HepG2 (cell line): ENCODE results near the gene PCSK6. TPM values are rescaled to one million over a fixed set of nuclear protein-coding genes. Genes with fewer than 3 reads are reported as not detected.

ENCODE experiments used
- ATAC-seq: fragments of 200-7000 bp; cut with Tn5 transposase; 3 replicates; pipeline ENCODE4 v1.9.1; 2020; ENCODE audit warnings: mild to moderate bottlenecking, moderate library complexity
- BruUV-seq: library from RNA; stranded (reverse); fragments of 400-500 nt; replicated peaks from 2 replicates; lab custom pipeline; 2021; lab: Mats Ljungman, UMichigan
- CTCF ChIA-PET: fragments of 300-600 bp; formaldehyde crosslinking; extraction: SDS; loops from one replicate; lab custom pipeline; 2021; ENCODE audit warnings: low total read pairs, inconsistent platforms, low intra/inter-chr PET ratio; lab: Yijun Ruan, JAX
- POLR2A ChIA-PET: fragments of 350-600 bp; sonication (Branson Sonifier 250); formaldehyde crosslinking; loops from one replicate; lab custom pipeline; 2020; ENCODE audit warnings: antibody characterized with exemption, inconsistent platforms; lab: Yijun Ruan, JAX
- DNase-seq: peaks from one replicate; pipeline ENCODE4 v3.0.0-alpha.2; 2015; ENCODE audit warnings: low spot score
- FAIRE-seq: peaks from 3 replicates; lab custom pipeline; 2011; peaks lifted over from hg19 to GRCh38; lab: Jason Lieb, UNC
- H2AFZ ChIP-seq: one replicate; pipeline ENCODE4 v1.6.1; 2011; ENCODE audit warnings: low read length, inconsistent platforms
- H3K27ac ChIP-seq: fragments of 300-600 bp; 3 replicates; pipeline ENCODE4 v1.8.0; 2011; ENCODE audit warnings: mixed run types, mild to moderate bottlenecking, mixed read lengths, low read length, inconsistent platforms; ENCODE audit not compliant: insufficient read depth; ENCODE audit errors: extremely low read length
- H3K27me3 ChIP-seq, 2 experiments: fragments of 200-600 bp in 1 of 2; 2 replicates in 1 of 2; 3 replicates in 1 of 2; pipeline versions ENCODE4 v1.6.0 to v1.8.0; 2011; ENCODE audit warnings: low read length in 2 of 2, mild to moderate bottlenecking in 2 of 2, moderate library complexity in 2 of 2, inconsistent platforms in 1 of 2; ENCODE audit not compliant: insufficient read depth in 2 of 2, control insufficient read depth in 1 of 2
- H3K36me3 ChIP-seq, 2 experiments: fragments of 200-600 bp in 1 of 2; replicated peaks in 1 of 2; 2 replicates in 1 of 2; 3 replicates in 1 of 2; pipeline versions ENCODE4 v1.5.1 to v1.8.0; 2011; ENCODE audit warnings: low read length in 2 of 2, inconsistent platforms in 1 of 2; ENCODE audit not compliant: insufficient read depth in 2 of 2, control insufficient read depth in 1 of 2
- H3K4me1 ChIP-seq: 2 replicates; pipeline ENCODE4 v1.5.1; 2012; ENCODE audit warnings: low read length, inconsistent platforms; ENCODE audit not compliant: insufficient read depth
- H3K4me2 ChIP-seq: 2 replicates; pipeline ENCODE4 v1.6.0; 2011; ENCODE audit warnings: low read depth, low read length, inconsistent platforms
- H3K4me3 ChIP-seq, 3 experiments: fragments of 200-600 bp in 1 of 3; sonication (generic), shearing (Covaris generic) in 1 of 3; replicated peaks in 1 of 3; 2 replicates each; pipeline ENCODE4 v1.5.1; 2011 to 2016; ENCODE audit warnings: low read length in 3 of 3, inconsistent platforms in 2 of 3, low read depth in 2 of 3, mild to moderate bottlenecking in 2 of 3, control low read depth in 1 of 3, mixed read lengths in 1 of 3; ENCODE audit not compliant: insufficient read depth in 1 of 3
- H3K79me2 ChIP-seq: one replicate; pipeline ENCODE4 v1.6.1; 2011; ENCODE audit warnings: low read length, inconsistent platforms; ENCODE audit not compliant: insufficient read depth
- H3K9ac ChIP-seq: 2 replicates; pipeline ENCODE4 v1.6.0; 2011; ENCODE audit warnings: mild to moderate bottlenecking, low read depth, low read length, inconsistent platforms; ENCODE audit not compliant: insufficient read depth
- H3K9me3 ChIP-seq: 2 replicates; pipeline ENCODE4 v1.5.1; 2012; ENCODE audit warnings: mild to moderate bottlenecking, low read length
- H4K20me1 ChIP-seq: 2 replicates; pipeline ENCODE4 v1.6.0; 2011; ENCODE audit warnings: inconsistent platforms, mild to moderate bottlenecking, low read length, moderate library complexity; ENCODE audit not compliant: insufficient read depth
- MTF1 ChIP-seq: sonication (generic); formaldehyde crosslinking; IDR thresholded peaks from 2 replicates; pipeline ENCODE4 v1.5.0; 2020; ENCODE audit warnings: missing genetic modification reagents
- ZFP41 ChIP-seq: sonication (generic); formaldehyde crosslinking; IDR thresholded peaks from 2 replicates; pipeline ENCODE4 v1.4.0; 2020; ENCODE audit warnings: mild to moderate bottlenecking, missing genetic modification reagents, borderline replicate concordance
- ZNF24 ChIP-seq: fragments of 450-650 bp; IDR thresholded peaks from 2 replicates; pipeline ENCODE4 v1.6.1; 2017; ENCODE audit warnings: antibody characterized with exemption, mild to moderate bottlenecking
- ZNF30 ChIP-seq: sonication (generic); formaldehyde crosslinking; IDR thresholded peaks from 2 replicates; pipeline ENCODE4 v1.5.0; 2020; ENCODE audit warnings: mild to moderate bottlenecking, missing genetic modification reagents
- ZNF350 ChIP-seq: sonication (generic); formaldehyde crosslinking; IDR thresholded peaks from 2 replicates; pipeline ENCODE4 v1.4.0; 2020; ENCODE audit warnings: mild to moderate bottlenecking, low read depth, missing genetic modification reagents, borderline replicate concordance
- WGBS: methylation state at CpG from one replicate; pipeline ENCODE4 v1.1.6; 2017; ENCODE audit warnings: low lambda C conversion rate; 5-methylcytosine and 5-hydroxymethylcytosine counted together
- in situ Hi-C: cut with HindIII; loops from 2 replicates; pipeline ENCODE4 v1.10.0; 2017; ENCODE audit warnings: low pct_unique_long_range_greater_than_20kb; ENCODE audit not compliant: extremely low pct_ligation_motif_present
- intact Hi-C: fragments of 100-400 bp; cut with micrococcal nuclease; formaldehyde crosslinking; loops from one replicate; pipeline ENCODE4 v1.10.0; 2022; ENCODE audit not compliant: unreplicated experiment
- polyA plus RNA-seq, 8 experiments: library from polyadenylated mRNA; depleted of rRNA in 3 of 8; stranded (reverse) in 7 of 8; unstranded in 1 of 8; fragments of >200 nt; fragmentation: Illumina TruSeq in 4 of 8; extraction: Trizol in 4 of 8; gene quantifications; 2 replicates each; pipeline versions ENCODE4 v1.2.1 to v1.2.3, GENCODE V29; 2011 to 2016; ENCODE audit warnings: low read depth in 4 of 8, missing spikeins in 1 of 8, mixed read lengths in 1 of 8; ENCODE audit not compliant: insufficient read depth in 1 of 8
- total RNA-seq, 5 experiments: library from RNA; depleted of rRNA; stranded (reverse); fragments of >200 nt; fragmentation: Illumina TruSeq; extraction: Trizol; gene quantifications; 2 replicates each; pipeline ENCODE4 v1.2.3, GENCODE V29; 2016; ENCODE audit warnings: low read depth in 1 of 5
- TF ChIP-seq, protein P1 (sequence below): sonication (generic); formaldehyde crosslinking; IDR thresholded peaks from 2 replicates; pipeline ENCODE4 v1.4.0; 2020; ENCODE audit warnings: missing genetic modification reagents
- TF ChIP-seq, protein P2 (sequence below): sonication (generic); formaldehyde crosslinking; IDR thresholded peaks from 2 replicates; pipeline ENCODE4 v1.8.0; 2022; ENCODE audit warnings: mild to moderate bottlenecking, missing genetic modification reagents, moderate library complexity

The PCSK6 gene
- total and polyA plus RNA-seq, 2 of the 13 experiments (the other 11 are each of a cell fraction or from before 2014, with no cell fraction given): 56.5 to 155 TPM

DNA sequence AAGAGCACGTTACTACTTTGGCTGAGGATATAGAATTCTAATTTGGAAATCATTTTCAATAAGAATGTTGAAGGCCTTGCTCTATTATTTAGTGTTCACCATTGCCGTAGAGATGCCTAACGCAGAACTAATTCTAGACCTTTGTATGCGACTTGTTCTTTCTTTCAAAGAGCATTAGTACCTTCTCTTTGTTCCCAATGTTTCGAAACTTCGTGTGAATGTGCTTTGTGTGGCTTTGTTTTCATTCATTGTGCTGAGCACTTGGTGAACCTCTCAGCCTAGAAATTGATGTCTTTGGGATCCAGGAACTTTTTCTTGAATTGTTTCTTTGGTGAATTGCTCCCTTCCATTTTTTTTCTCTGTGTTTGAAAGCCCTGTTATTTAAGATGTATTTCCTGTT is 19.8 kb upstream of the PCSK6 start (continued):
- TF ChIP-seq ZFP41 (CRISPR knock-in tag): no peak
- TF ChIP-seq ZNF24: no peak
- no peak for TF ChIP-seq ZNF30
- TF ChIP-seq, all 625 proteins: peak for 3

DNA sequence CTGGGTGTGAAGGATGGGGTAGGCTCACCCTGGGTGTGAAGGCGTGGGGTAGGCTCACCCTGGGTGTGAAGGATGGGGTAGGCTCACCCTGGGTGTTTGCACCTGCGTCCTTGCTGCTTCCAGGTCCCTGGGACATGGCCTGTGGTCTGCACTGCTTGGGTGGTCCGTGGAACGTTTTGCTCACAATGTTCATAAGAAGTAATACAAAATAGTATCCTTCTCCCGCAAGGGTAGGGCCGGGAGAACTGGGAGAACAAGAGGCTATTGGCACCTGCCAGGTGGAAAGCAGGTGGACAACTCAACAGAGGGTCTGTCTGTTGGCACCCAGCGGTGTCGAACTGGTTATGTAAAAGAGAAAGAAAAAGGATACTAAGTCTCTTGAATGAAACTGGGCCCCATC is 17.0 kb upstream of the PCSK6 start:
- 62% methylated on average over 7 of the region's 8 CpGs for WGBS
- Histone ChIP-seq H3K4me3 (no peak overlapping the region), H3K9ac (no peak overlapping the region), H3K27me3 (no peaks in the 10 kb centered on the region; a peak in 1 of 5 replicates), H3K36me3 (no peaks in the 10 kb centered on the region), H3K9me3 (no peaks in the 10 kb centered on the region), H3K4me1 (peaks cover 54% of the 10 kb centered on the region), H3K27ac (no peak overlapping the region), H2AFZ (no peak overlapping the region), H4K20me1 (no peaks in the 10 kb centered on the region), H3K79me2 (no peaks in the 10 kb centered on the region), H3K4me2 (no peak overlapping the region)
- in situ Hi-C loops (no loop called here), intact Hi-C loops (no loop called here)
- CTCF ChIA-PET: no interaction called here
- no peak for ATAC-seq
- no peak for FAIRE-seq
- POLR2A ChIA-PET: no interaction called here
- DNase-seq: no peak
- TF ChIP-seq, protein P1, sequence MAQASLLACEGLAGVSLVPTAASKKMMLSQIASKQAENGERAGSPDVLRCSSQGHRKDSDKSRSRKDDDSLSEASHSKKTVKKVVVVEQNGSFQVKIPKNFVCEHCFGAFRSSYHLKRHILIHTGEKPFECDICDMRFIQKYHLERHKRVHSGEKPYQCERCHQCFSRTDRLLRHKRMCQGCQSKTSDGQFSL (CRISPR knock-in tag): no peak
- no TSS peak for BruUV-seq

DNA sequence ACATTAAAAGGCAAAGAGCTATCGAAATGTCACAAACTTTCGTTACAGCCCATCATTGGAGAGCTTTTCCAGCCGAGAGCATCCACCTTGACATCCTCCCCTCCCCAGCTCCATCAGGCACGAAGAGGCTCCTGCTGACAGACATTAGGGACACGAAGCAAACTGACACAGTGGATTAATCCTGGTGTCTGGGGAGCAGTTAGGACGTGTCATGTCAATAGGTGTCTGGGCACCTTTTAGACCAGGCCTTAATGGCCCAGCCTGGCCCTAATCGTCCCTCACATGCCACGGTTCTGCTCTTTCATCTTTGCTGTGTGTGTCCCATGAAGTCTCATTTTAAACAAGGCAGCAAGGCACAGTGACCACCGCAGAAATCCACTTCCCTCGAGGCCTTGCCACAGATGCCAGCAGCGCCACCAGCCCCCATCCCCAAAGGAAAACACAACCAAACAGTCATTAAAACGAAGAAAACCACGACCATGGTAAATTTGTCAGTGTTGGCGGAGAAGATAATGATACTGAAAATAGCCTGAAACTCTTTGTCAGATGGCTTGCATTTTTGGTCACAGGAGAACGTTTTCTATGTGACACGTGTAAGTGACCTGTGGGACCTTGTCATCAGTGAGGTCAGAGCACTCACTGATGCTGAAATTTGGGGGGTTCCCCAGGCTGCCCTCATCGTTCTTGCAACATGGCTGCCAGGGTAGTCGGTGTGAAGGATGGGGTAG is 16.3 kb upstream of the PCSK6 start:
- H3K4me3 ChIP-seq: no peak overlapping the region
- no peaks in the 10 kb centered on the region for H3K79me2 ChIP-seq
- H2AFZ ChIP-seq: no peak overlapping the region
- no peaks in the 10 kb centered on the region for H3K36me3 ChIP-seq
- H3K27me3 ChIP-seq: no peaks in the 10 kb centered on the region; a peak in 1 of 5 replicates
- no peak for DNase-seq
- WGBS: 52% methylated on average over 17 of the region's 18 CpGs
- in situ Hi-C loops: no loop called here
- peaks cover 58% of the 10 kb centered on the region for H3K4me1 ChIP-seq
- no TSS peak for BruUV-seq
- H3K27ac ChIP-seq: no peak overlapping the region
- no peak for FAIRE-seq
- ChIA-PET CTCF (no interaction called here), POLR2A (no interaction called here)
- no peak overlapping the region for H3K4me2 ChIP-seq
- H3K9ac ChIP-seq: no peak overlapping the region
- no peaks in the 10 kb centered on the region for H3K9me3 ChIP-seq
- intact Hi-C loops: no loop called here
- ATAC-seq: no peak
- no peaks in the 10 kb centered on the region for H4K20me1 ChIP-seq
- no peak for TF ChIP-seq MTF1 (CRISPR knock-in tag)
- TF ChIP-seq ZNF350 (CRISPR knock-in tag): no peak
- TF ChIP-seq, protein P2, sequence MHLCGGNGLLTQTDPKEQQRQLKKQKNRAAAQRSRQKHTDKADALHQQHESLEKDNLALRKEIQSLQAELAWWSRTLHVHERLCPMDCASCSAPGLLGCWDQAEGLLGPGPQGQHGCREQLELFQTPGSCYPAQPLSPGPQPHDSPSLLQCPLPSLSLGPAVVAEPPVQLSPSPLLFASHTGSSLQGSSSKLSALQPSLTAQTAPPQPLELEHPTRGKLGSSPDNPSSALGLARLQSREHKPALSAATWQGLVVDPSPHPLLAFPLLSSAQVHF (CRISPR knock-in tag): no peak
